SK-N-MC (cell line): ENCODE results near the gene OR4K2.

ENCODE experiments used
- DNase-seq: peaks from one replicate; pipeline ENCODE4 v3.0.0-alpha.2; 2011; ENCODE audit warnings: low read depth, low spot score
- H3K27ac ChIP-seq: fragments of 200-600 bp; sonication (generic); 2 replicates; pipeline ENCODE4 v1.5.1; 2016; ENCODE audit warnings: mixed run types
- H3K36me3 ChIP-seq: fragments of 200-600 bp; sonication (generic); 2 replicates; pipeline ENCODE4 v1.6.1; 2017; ENCODE audit warnings: antibody characterized with exemption, low read length, mixed read lengths; ENCODE audit not compliant: insufficient read depth
- H3K4me3 ChIP-seq: fragments of 200-600 bp; sonication (generic); 2 replicates; pipeline ENCODE4 v1.5.1; 2016
- H3K9ac ChIP-seq: fragments of 200-600 bp; sonication (generic); 2 replicates; pipeline ENCODE4 v1.8.0; 2017; ENCODE audit warnings: mixed run types, mixed read lengths; ENCODE audit not compliant: insufficient read length
- H3K9me3 ChIP-seq: fragments of 200-600 bp; sonication (generic); 2 replicates; pipeline ENCODE4 v1.6.1; 2017; ENCODE audit warnings: low read depth, mild to moderate bottlenecking, antibody characterized with exemption, low read length, moderate library complexity, mixed read lengths
- EZH2 ChIP-seq: fragments of 200-600 bp; sonication (generic); IDR thresholded peaks from one replicate; pipeline ENCODE4 v1.6.1; 2017; ENCODE audit warnings: antibody characterized with exemption
- FOXP2 ChIP-seq: optimal IDR thresholded peaks from 2 replicates; pipeline ENCODE3; 2011; ENCODE audit warnings: mild to moderate bottlenecking, moderate library complexity; ENCODE audit not compliant: insufficient read depth; ENCODE audit errors: extremely low read length, control extremely low read depth
- POLR2AphosphoS5 ChIP-seq: IDR thresholded peaks from 2 replicates; pipeline ENCODE4 v1.6.1; 2012; ENCODE audit warnings: mild to moderate bottlenecking, low read depth, low read length, borderline replicate concordance

The OR4K2 gene

GRCh38 chr14:19895282-19895681, 20.3 kb downstream of the OR4K2 start:
- Histone ChIP-seq H3K27ac (no peak overlapping the region), H3K36me3 (no peaks in the 10 kb centered on the region), H3K9ac (no peak overlapping the region), H3K9me3 (no peaks in the 10 kb centered on the region), H3K4me3 (no peak overlapping the region)
- TF ChIP-seq FOXP2 (no peak), EZH2 (no peak), POLR2AphosphoS5 (no peak)
- DNase-seq: no peak

DNA sequence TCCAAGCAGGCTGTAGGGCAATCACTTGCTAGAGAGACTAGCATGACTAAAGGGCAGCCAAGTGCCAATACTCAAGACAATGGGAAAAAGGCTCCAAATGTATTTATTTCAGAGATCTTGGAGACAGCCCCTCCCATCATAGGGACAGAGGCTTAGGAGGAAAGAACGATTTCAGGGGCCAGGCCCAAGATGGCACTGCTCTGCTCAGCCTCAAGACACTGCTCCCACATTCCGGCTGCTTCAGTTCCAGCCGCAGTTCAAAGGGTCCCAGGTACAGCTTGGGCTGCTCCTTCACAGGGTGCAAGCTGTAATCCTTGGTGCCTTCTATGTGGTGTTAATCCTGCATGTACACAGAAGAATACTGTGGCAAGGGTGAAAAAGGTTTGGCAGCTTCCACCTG, 26.1 kb downstream of the OR4K2 start:
- TF ChIP-seq FOXP2 (no peak), POLR2AphosphoS5 (no peak), EZH2 (no peak)
- no peaks in the 10 kb centered on the region for H3K9me3 ChIP-seq
- no peak overlapping the region for H3K27ac ChIP-seq
- no peak for DNase-seq
- H3K36me3 ChIP-seq: no peaks in the 10 kb centered on the region
- no peak overlapping the region for H3K9ac ChIP-seq
- no peak overlapping the region for H3K4me3 ChIP-seq

DNA sequence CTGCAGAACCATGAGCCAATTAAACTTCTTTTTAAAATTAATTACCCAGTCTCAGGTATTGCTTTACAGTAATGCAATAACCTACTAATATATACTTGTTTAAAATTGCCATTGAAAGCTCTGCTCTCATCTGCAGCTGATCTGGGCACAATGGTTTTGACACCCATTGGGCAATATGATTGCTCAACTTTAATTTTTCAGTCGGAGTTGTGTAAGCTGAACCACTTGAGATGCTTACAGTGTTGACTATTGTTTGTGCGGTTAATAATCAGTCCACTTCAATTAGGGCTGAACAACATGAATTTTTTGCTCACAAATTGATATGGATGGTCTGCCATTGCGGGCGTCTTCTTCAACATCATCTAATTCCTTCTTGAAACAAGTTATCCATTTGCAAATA, 27.5 kb downstream of the OR4K2 start:
- H3K9ac ChIP-seq: no peak overlapping the region
- no peaks in the 10 kb centered on the region for H3K36me3 ChIP-seq
- no peak overlapping the region for H3K4me3 ChIP-seq
- DNase-seq: no peak
- TF ChIP-seq EZH2 (no peak), FOXP2 (no peak), POLR2AphosphoS5 (no peak)
- H3K9me3 ChIP-seq: no peaks in the 10 kb centered on the region
- no peak overlapping the region for H3K27ac ChIP-seq

GRCh38 chr14:19906665-19907064, 31.7 kb downstream of the OR4K2 start:
- Histone ChIP-seq H3K27ac (no peak overlapping the region), H3K4me3 (no peak overlapping the region), H3K9ac (no peak overlapping the region), H3K36me3 (no peaks in the 10 kb centered on the region), H3K9me3 (no peaks in the 10 kb centered on the region)
- DNase-seq: no peak
- TF ChIP-seq FOXP2 (no peak), POLR2AphosphoS5 (no peak), EZH2 (no peak)

DNA sequence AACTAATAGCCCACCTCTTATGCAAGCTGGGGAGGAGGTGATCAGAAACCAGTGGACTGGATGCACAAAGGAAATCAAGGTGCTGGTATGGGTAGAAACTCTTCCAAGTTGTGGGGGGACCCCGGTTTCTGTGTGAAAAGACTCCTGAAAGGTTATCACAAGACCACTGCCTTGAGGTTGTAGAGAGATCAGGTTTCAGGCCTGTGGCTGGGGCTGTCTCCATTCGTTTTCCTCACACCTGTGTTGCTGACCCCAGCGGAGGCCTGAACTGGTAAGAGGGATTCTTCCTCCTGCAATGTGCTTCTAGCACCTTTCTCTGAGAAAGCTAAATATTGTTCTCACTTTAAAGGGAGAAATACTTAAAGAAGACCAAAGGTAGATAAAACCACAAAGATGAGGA, 36.2 kb downstream of the OR4K2 start:
- no peaks in the 10 kb centered on the region for H3K9me3 ChIP-seq
- no peak overlapping the region for H3K27ac ChIP-seq
- DNase-seq: no peak
- TF ChIP-seq EZH2 (no peak), POLR2AphosphoS5 (no peak), FOXP2 (no peak)
- no peak overlapping the region for H3K4me3 ChIP-seq
- no peaks in the 10 kb centered on the region for H3K36me3 ChIP-seq
- no peak overlapping the region for H3K9ac ChIP-seq

DNA sequence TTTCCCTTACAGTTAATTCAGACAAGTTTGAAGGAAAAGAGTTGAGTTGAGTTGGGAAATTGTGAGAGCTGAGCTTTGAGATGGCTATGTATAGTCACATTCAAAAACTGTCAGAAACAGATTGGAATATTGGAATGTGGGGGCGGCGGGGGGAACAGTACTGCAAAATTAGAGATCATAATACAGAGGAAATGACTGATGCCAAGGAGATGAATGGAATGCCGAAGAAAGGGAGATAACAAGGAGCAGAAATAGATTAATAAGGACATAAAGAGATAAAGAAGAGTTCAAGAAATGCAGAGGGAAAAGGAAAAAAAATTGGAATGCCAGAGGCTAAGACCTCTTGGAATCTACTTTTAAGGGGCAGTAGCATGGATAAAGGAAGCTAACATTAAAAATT, 42.3 kb downstream of the OR4K2 start:
- no peaks in the 10 kb centered on the region for H3K9me3 ChIP-seq
- TF ChIP-seq EZH2 (no peak), FOXP2 (no peak), POLR2AphosphoS5 (no peak)

DNA sequence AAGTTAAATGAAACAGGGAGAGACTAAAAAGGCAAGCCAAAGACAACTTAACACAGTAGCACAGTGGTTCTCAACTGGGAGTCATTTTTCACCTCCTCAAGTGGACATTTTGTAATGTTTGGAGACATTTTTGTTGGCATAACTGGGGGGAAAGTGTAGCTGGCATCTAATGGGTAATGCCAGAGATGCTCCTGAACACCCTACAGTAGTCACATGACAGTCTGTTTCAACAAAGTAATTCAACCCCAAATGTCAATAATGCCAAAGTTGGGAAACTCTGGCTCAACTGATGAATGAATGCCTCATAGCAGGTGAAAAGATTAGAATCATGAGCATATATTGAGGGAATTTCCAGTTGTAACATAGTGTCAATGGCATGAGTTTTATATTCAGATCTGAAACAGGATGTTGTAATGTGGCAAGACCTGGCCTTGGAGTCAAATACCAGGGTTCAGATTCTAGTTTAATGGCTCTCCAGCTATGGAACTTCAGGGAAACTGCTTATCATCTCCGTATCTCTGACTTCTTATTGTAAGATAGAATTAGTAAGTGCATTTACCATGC, 43.1 kb downstream of the OR4K2 start:
- Histone ChIP-seq H3K4me3 (no peak overlapping the region), H3K9ac (no peak overlapping the region), H3K27ac (no peak overlapping the region), H3K36me3 (no peaks in the 10 kb centered on the region), H3K9me3 (no peaks in the 10 kb centered on the region)
- no peak for TF ChIP-seq POLR2AphosphoS5
- DNase-seq: no peak

More for the DNA sequence above, 42.3 kb downstream of the OR4K2 start:
- Histone ChIP-seq H3K36me3 (no peaks in the 10 kb centered on the region), H3K27ac (no peak overlapping the region), H3K9ac (no peak overlapping the region), H3K4me3 (no peak overlapping the region)
- no peak for DNase-seq

DNA sequence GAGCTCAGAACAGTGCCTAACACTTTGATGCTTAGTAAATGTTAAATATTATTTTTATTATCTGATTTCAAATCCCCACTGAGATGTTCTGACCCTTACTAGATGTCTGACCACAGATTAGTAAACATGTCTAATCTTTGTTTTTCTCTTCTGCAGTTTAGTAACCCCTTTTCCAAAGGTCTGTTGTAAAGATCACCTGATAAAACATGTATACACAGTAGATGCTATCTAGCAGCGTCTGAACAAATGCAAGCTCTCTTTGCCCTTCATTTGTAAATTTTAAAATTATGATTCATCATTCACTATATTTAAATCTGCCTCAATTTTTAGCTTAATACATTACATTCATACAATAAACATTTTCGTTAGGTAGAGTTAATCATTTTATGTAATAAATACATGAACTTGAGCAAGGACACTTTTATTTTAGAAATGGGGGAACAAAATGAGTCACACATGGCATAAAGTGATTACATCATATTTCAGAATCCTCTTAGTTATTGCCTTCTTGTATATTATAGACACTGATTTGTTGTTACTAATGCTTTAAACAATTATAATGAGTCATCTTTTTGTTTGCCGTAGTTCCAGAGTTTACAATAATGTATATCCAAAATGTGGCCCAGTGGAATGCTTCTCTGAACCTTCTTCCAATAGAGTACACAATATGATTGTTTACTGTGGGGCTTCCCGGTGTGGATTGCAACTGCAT, 43.8 kb downstream of the OR4K2 start:
- Histone ChIP-seq H3K4me3 (no peak overlapping the region), H3K9ac (no peak overlapping the region), H3K36me3 (no peaks in the 10 kb centered on the region), H3K27ac (no peak overlapping the region), H3K9me3 (no peaks in the 10 kb centered on the region)
- DNase-seq: no peak
- TF ChIP-seq POLR2AphosphoS5 (no peak), FOXP2 (no peak), EZH2 (no peak)

- H3K9ac ChIP-seq: no peak within 1 kb of the TSS
- no peak for DNase-seq
- TF ChIP-seq EZH2 (no peak), POLR2AphosphoS5 (no peak), FOXP2 (no peak)
- H3K4me3 ChIP-seq: no peak within 1 kb of the TSS
- H3K9me3 ChIP-seq: no peaks in the 10 kb centered on the region
- no peak within 1 kb of the TSS for H3K27ac ChIP-seq
- H3K36me3 ChIP-seq: no peaks in the 10 kb centered on the region
Measured at GRCh38 chr14:19920021-19920657, 45.2 kb downstream of the OR4K2 start, which contains the start of gene OR4K5. TSS of gene OR4K5 (plus strand) at chr14:19920607. CDS start at chr14:19920607, 0 bp downstream.
